Measurements from ENCODE around the gene WBP11.

- TF ChIP-seq, protein P1, sequence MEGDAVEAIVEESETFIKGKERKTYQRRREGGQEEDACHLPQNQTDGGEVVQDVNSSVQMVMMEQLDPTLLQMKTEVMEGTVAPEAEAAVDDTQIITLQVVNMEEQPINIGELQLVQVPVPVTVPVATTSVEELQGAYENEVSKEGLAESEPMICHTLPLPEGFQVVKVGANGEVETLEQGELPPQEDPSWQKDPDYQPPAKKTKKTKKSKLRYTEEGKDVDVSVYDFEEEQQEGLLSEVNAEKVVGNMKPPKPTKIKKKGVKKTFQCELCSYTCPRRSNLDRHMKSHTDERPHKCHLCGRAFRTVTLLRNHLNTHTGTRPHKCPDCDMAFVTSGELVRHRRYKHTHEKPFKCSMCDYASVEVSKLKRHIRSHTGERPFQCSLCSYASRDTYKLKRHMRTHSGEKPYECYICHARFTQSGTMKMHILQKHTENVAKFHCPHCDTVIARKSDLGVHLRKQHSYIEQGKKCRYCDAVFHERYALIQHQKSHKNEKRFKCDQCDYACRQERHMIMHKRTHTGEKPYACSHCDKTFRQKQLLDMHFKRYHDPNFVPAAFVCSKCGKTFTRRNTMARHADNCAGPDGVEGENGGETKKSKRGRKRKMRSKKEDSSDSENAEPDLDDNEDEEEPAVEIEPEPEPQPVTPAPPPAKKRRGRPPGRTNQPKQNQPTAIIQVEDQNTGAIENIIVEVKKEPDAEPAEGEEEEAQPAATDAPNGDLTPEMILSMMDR (IDR thresholded peaks at IDR 0.05; ENCODE audit: insufficient read depth, low read length, poor library complexity, severe bottlenecking): no peak
- no peak for TF ChIP-seq EZH2phosphoT487 (conservative IDR thresholded peaks at IDR 0.05; ENCODE audit: low read length)
Observed at GRCh38 chr12:14841761-14842160, 38.5 kb upstream of the WBP11 start.
